Measurements from ENCODE around the gene SMC1B. TPM values are rescaled to one million over a fixed set of nuclear protein-coding genes. Genes with fewer than 3 reads are reported as not detected.
"Not testable (repeated sequence)": the region's sequence is repeated elsewhere in the genome, so short reads cannot be mapped to it uniquely, and the experiment has no call there.

Gene SMC1B
- total RNA-seq, 2 donors from 2014 or later: not detected

- intact Hi-C loops (cut with DNase I): no loop called here
- DNase-seq (ENCODE audit: low spot score): no peak
Measured at GRCh38 chr22:45366713-45367112, 46.7 kb downstream of the SMC1B start.

DNA sequence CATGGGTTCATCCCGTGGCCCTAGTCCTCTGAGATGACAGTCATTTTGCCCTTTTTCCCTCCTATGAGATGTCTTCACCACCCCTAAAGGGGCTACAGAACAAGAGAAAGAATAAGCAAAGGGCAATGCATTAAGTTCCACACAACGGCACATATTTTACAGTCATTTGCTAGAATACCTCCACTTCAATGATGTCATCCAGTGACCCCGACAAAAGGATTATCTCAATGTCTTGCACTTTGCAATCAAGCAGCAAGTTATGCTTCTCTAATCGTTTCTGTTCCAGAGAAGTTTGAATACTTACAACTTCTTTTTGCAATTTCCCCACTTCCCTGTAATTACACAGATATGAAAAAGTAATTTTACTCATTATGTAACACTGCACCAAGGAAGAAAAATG, 53.8 kb downstream of the SMC1B start:
- DNase-seq (ENCODE audit: low spot score): no peak
- intact Hi-C loops (cut with DNase I): no loop called here

DNA sequence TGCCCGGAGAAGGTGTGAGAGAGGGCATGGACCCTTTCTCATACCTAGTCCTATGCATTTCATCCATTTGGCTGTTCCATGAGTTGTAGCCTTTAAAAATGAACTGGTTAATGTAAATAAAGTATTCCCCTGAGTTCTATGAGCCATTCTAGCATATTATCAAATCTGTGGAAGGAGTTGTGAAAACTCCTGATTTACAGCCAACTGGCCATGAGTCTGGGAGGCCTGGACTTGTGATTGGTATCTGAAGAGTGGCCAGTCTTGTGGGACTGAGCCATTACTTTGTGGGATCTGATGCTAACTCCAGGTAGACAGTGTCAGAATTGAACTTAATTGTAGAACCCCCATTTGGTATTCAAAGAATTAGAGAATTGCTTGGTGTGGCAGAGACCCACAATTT, 55.3 kb downstream of the SMC1B start:
- intact Hi-C loops (cut with DNase I): no loop called here

GRCh38 chr22:45357490-45357889, 55.9 kb downstream of the SMC1B start:
- intact Hi-C loops (cut with DNase I): no loop called here
- DNase-seq (ENCODE audit: low spot score): no peak

More for the DNA sequence above, 55.3 kb downstream of the SMC1B start:
- DNase-seq (ENCODE audit: low spot score): no peak

DNA sequence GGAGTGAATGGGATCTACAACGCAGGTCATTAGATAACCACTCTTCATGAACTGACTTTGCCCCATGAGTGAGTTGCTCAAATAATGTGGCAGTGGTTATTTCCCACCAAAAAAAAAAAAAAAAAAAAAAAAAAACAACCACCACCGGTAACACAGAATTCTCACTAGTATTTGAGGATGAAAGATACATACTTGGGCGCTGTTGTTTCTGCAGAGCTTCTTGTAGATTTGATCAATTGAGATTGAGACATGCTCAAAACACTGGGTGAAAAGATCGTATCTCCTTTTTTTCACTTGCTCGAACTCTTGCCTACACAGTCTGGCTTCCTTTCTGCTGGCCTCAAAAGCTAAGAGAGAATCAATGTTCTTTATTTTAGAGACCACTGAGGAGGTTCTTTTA, 59.6 kb downstream of the SMC1B start:
- intact Hi-C loops (cut with DNase I): no loop called here
- DNase-seq (ENCODE audit: low spot score): no peak

DNA sequence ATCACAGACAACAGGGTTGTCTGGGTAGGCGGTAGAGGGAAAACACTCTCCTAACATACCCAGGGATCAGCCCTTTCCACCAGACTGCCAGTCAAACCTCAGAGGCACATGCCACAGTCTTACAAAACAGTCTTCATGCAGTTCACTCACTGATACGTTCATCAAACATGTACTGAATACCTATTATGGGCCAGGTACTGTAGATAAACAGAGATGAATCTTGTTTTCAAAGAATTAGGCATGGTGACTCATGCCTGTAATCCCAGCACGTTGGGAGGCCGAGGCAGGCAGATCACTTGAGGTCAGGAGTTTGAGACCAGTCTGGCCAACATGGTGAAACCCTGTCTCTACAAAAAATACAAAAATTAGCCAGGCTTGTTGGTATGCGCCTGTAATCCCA, 60.6 kb downstream of the SMC1B start:
- DNase-seq (ENCODE audit: low spot score); intact Hi-C loops (cut with DNase I): not testable (repeated sequence)

DNA sequence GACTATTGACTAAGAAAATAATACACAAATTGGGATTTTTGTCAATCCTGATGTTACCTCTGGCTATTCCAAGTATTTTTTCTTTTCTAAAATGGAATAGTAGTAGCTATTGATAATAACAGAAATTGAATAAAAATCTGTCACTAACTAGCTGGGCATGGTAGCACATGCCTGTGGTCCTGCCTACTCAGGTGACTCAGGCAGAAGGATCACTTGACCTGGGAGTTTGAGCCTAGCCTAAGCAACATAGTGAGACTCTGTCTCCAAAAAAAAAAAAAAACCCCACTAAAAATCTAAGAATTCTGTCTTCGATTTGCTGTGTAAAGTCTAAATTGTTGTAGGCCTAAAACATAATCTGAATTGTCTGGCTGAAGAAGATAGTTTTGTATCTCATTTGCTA, 61.4 kb downstream of the SMC1B start:
- no peak for DNase-seq (ENCODE audit: low spot score)
- intact Hi-C loops (cut with DNase I): no loop called here

GRCh38 chr22:45349916-45350315, 63.5 kb downstream of the SMC1B start:
- DNase-seq (ENCODE audit: low spot score): no peak
- intact Hi-C loops (cut with DNase I): no loop called here

- no peak for DNase-seq (ENCODE audit: low spot score)
- intact Hi-C loops (cut with DNase I): no loop called here
Measured at GRCh38 chr22:45344334-45344733, 69.1 kb downstream of the SMC1B start.

DNA sequence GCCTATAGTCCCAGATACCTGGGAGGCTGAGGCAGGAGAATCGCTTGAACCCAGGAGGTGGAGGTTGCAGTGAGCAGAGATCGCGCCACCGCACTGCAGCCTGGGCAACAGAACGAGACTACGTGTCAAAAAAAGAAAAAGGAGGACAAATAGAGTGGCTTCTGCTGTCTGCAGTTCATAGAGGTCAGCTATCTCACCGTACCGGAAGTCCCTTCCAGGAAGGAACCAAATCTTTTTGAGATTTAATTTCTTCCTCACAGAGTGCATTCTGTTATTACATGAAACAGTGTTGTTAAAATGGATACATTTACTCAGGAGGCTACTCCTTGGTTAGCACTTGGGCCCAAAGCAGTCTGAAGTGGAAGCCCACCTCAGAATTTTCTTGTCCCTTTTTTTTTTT, 70.3 kb downstream of the SMC1B start:
- no peak for DNase-seq (ENCODE audit: low spot score)
- intact Hi-C loops (cut with DNase I): no loop called here

DNA sequence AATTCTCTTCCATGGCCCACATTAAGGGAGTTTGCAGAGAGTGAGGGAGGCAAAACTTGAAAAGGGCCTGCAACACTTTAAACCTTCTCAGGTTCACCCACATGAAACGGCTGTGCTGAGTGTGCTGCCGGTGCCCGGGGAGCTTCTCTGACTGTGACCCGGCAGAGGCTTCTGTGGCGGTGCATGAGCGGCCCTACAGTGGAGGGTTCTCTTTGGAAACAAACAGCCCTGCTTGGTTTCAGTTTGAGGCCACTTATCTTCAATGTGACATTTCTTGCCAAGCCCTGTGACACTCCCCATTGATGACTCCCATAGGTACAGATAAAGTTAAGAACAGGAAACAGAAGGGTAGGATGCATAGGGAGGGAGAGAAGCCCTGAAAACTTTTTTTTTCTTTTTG, 71.9 kb downstream of the SMC1B start:
- DNase-seq (ENCODE audit: low spot score): no peak
- intact Hi-C loops (cut with DNase I): no loop called here

GRCh38 chr22:45340323-45340722, 73.1 kb downstream of the SMC1B start:
- intact Hi-C loops (cut with DNase I): no loop called here
- no peak for DNase-seq (ENCODE audit: low spot score)

GRCh38 chr22:45338795-45339194, 74.6 kb downstream of the SMC1B start:
- intact Hi-C loops (cut with DNase I): loop anchor here in 1 of 2 donors (10.0 kb wide), 1 partner anchor 746 kb away; no protein-coding TSS in a partner anchor
- no peak for DNase-seq (ENCODE audit: low spot score)

DNA sequence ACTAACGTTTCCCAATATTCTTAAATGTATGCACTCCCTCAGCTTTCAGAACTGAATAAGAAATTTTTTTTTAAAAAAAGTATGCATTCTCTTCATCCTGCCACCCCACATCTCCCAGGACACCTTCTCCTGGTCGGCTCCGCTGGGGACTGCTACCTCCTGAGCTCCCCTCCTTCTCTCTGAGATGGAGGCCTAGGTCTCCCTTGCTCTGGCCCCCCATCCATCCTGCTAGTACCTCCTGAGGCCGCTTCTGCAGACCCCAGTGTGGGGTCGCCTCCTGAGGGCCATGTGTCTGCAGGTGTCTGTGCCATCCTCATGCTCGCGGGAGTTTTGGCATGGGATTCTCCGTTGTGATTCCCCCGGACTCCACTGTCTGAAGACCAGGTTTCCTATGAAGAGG, 75.9 kb downstream of the SMC1B start:
- intact Hi-C loops (cut with DNase I): loop anchor here in 1 of 2 donors (10.0 kb wide), 1 partner anchor 747 kb away; no protein-coding TSS in a partner anchor
- no peak for DNase-seq (ENCODE audit: low spot score)

DNA sequence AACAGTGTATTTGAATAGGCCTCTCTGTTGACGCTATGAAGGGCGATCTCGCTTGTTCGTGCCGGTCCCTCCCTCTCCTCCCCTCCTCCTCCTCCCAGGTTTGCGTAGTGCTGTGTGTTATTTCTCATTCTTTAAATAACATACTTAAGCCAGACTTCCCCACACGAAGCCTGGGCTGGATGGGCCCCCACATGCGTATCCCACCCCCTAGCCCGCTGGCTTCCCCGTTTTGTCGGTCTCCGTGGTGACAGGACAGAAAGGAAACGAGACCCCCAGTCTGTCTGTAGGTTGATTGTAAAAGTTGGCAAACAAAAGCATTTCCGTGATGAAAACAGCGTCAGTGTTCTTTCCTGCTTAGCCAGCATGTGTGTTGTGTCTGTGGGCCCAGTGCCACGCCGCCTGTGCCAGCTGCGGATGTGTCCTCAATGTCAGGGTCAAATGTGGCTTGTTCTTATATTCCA, 76.4 kb downstream of the SMC1B start:
- DNase-seq (ENCODE audit: low spot score): peak; percentile 89

GRCh38 chr22:45335854-45336522, 77.4 kb downstream of the SMC1B start:
- intact Hi-C loops (cut with DNase I): loop anchor here in 1 of 2 donors (10.0 kb wide), 1 partner anchor 749 kb away; no protein-coding TSS in a partner anchor
- no peak for DNase-seq (ENCODE audit: low spot score)

More for the DNA sequence above, 76.4 kb downstream of the SMC1B start:
- intact Hi-C loops (cut with DNase I): loop anchor here in 1 of 2 donors (10.0 kb wide), 1 partner anchor 748 kb away; no protein-coding TSS in a partner anchor

DNA sequence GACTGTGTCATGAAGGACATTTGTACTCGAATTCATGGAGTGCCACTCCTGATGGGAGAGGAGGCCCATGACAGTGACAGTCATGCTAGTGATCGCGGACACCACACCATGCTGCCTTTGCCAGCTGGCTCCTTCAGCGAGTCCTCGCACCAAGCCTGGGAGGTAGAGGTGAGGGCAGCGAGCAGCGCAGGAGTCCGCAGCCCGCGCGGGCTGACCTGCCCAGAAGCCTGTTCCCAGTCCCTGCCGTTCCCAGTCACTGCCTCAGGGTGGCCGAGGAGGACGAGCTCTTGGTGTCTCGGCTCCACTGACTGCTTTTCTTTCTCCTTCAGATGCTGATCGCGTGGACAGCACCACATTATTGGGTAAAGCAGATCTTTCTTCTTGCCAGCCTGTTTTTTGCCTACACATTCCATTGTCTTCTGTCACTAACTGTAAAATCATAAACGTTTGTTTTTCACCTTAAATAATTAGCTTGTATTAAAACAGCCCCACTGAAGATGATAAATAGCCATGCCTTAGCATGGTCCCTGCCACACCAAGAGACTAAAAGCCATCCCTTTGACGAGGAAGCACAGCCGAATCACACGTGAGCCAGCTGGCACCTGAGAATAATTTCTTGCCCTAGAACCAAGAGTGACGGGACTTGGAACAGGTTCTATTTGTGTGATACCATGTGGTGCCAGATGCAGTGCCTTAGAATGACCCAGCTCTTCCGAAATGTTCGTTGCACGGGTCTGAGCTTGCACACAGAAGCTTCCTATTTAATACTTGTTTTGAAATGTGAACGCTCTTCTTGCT, 78.2 kb downstream of the SMC1B start:
- no peak for DNase-seq (ENCODE audit: low spot score)
- intact Hi-C loops (cut with DNase I): loop anchor here in 1 of 2 donors (10.0 kb wide), 1 partner anchor 750 kb away; no protein-coding TSS in a partner anchor

- no peak for DNase-seq (ENCODE audit: low spot score)
- intact Hi-C loops (cut with DNase I): loop anchor here in 1 of 2 donors (10.0 kb wide), 1 partner anchor 750 kb away; no protein-coding TSS in a partner anchor
Measured at GRCh38 chr22:45334528-45334927, 78.9 kb downstream of the SMC1B start.

GRCh38 chr22:45334068-45334467, 79.3 kb downstream of the SMC1B start:
- no peak for DNase-seq (ENCODE audit: low spot score)
- intact Hi-C loops (cut with DNase I): loop anchor here in 1 of 2 donors (10.0 kb wide), 1 partner anchor 751 kb away; no protein-coding TSS in a partner anchor

GRCh38 chr22:45332001-45332400, 81.4 kb downstream of the SMC1B start:
- no peak for DNase-seq (ENCODE audit: low spot score)
- intact Hi-C loops (cut with DNase I): loop anchor here in 1 of 2 donors (10.0 kb wide), 1 partner anchor 753 kb away; no protein-coding TSS in a partner anchor

All from posterior vena cava (tissue), 2 donors.